Measurements from ENCODE around the gene ADAMTSL3. TPM values are rescaled to one million over a fixed set of nuclear protein-coding genes. Genes with fewer than 3 reads are reported as not detected.

The ADAMTSL3 gene
- total and polyA plus RNA-seq, 11 donors = 1.3 to 13.2 (median 7.3) TPM

GRCh38 chr15:83930392-83931212 lies 276.7 kb downstream of the ADAMTSL3 start:
- ATAC-seq = peak; percentile 53 to 86 (median 69)
- intact Hi-C loops (cut with DNase I) = no loop called here
- no peak for DNase-seq
- Histone ChIP-seq H3K27me3 (no peaks in the 10 kb centered on the region), H3K36me3 (peaks cover 0 to 27% (median 0%) of the 10 kb centered on the region in 9 donors), H3K4me1 (peaks cover 0 to 13% (median 0%) of the 10 kb centered on the region in 12 donors), H3K4me3 (no peak overlapping the region), H3K27ac (peak overlapping the region in 2 of 12 donors; percentile 22 to 61), H3K9me3 (peaks cover 0 to 14% (median 0%) of the 10 kb centered on the region in 12 donors)
- TF ChIP-seq POLR2A (IDR thresholded peaks at IDR 0.05) (no peak), CTCF (IDR thresholded peaks at IDR 0.05) (no peak)

- ATAC-seq = no peak
- TF ChIP-seq CTCF (IDR thresholded peaks at IDR 0.05) (no peak), POLR2A (IDR thresholded peaks at IDR 0.05) (no peak)
- 96 to 100% (median 98%) methylated on average over 1 of the region's 1 CpG for WGBS, 4 donors
- H3K4me3 ChIP-seq = no peak overlapping the region
- intact Hi-C loops (cut with DNase I) = no loop called here
- peaks cover 0 to 5% (median 0%) of the 10 kb centered on the region in 9 donors for H3K36me3 ChIP-seq
- H3K27ac ChIP-seq = no peak overlapping the region
- no peak for DNase-seq
- H3K4me1 ChIP-seq = peaks cover 0 to 7% (median 0%) of the 10 kb centered on the region in 12 donors
- peaks cover 0 to 16% (median 0%) of the 10 kb centered on the region in 12 donors for H3K9me3 ChIP-seq
- no peaks in the 10 kb centered on the region for H3K27me3 ChIP-seq
Measured at GRCh38 chr15:83935774-83936173, 281.9 kb downstream of the ADAMTSL3 start.

- TF ChIP-seq POLR2A (IDR thresholded peaks at IDR 0.05) = no peak
- TF ChIP-seq CTCF (IDR thresholded peaks at IDR 0.05) = no peak
- no peak overlapping the region for H3K27ac ChIP-seq
- peaks cover 0 to 7% (median 0%) of the 10 kb centered on the region in 12 donors for H3K9me3 ChIP-seq
- ATAC-seq (no peak), DNase-seq (no peak)
- H3K36me3 ChIP-seq = peaks cover 0 to 23% (median 0%) of the 10 kb centered on the region in 9 donors
- H3K27me3 ChIP-seq = no peaks in the 10 kb centered on the region
- 85 to 91% (median 88%) methylated on average over 4 of the region's 4 CpGs for WGBS, 4 donors
- H3K4me1 ChIP-seq = no peaks in the 10 kb centered on the region
- intact Hi-C loops (cut with DNase I) = no loop called here
- H3K4me3 ChIP-seq = no peak overlapping the region
Measured at GRCh38 chr15:83940136-83940535, 286.2 kb downstream of the ADAMTSL3 start.

GRCh38 chr15:83943043-83943442 lies 289.1 kb downstream of the ADAMTSL3 start:
- no peak for DNase-seq
- 91 to 97% (median 94%) methylated on average over 3 of the region's 3 CpGs for WGBS, 4 donors
- no peak for TF ChIP-seq POLR2A (IDR thresholded peaks at IDR 0.05)
- no peak for TF ChIP-seq CTCF (IDR thresholded peaks at IDR 0.05)
- H3K27me3 ChIP-seq = no peaks in the 10 kb centered on the region
- no peaks in the 10 kb centered on the region for H3K9me3 ChIP-seq
- no peak overlapping the region for H3K4me3 ChIP-seq
- peaks cover 0 to 38% (median 0%) of the 10 kb centered on the region in 9 donors for H3K36me3 ChIP-seq
- intact Hi-C loops (cut with DNase I) = no loop called here
- ATAC-seq = no peak
- no peak overlapping the region for H3K27ac ChIP-seq
- H3K4me1 ChIP-seq = no peaks in the 10 kb centered on the region

Data from heart left ventricle (tissue), 16 donors.